ENCODE data around the gene TRIM40. TPM values are rescaled to one million over a fixed set of nuclear protein-coding genes. Genes with fewer than 3 reads are reported as not detected.

TRIM40 gene
- total RNA-seq, 1 donor from 2014 or later: not detected

GRCh38 chr6:30155520-30156261, 19.8 kb downstream of the TRIM40 start:
- H3K36me3 Mint-ChIP-seq (ENCODE audit: low read depth): no peaks in the 10 kb centered on the region
- no peak overlapping the region for H3K4me3 Mint-ChIP-seq (ENCODE audit: unreplicated experiment)
- H3K9me3 Mint-ChIP-seq (ENCODE audit: low read depth): no peaks in the 10 kb centered on the region
- H3K27me3 Mint-ChIP-seq (ENCODE audit: low read depth): peaks cover 3% of the 10 kb centered on the region
- DNase-seq (ENCODE audit: low spot score): no peak
- TF ChIP-seq, protein P1, sequence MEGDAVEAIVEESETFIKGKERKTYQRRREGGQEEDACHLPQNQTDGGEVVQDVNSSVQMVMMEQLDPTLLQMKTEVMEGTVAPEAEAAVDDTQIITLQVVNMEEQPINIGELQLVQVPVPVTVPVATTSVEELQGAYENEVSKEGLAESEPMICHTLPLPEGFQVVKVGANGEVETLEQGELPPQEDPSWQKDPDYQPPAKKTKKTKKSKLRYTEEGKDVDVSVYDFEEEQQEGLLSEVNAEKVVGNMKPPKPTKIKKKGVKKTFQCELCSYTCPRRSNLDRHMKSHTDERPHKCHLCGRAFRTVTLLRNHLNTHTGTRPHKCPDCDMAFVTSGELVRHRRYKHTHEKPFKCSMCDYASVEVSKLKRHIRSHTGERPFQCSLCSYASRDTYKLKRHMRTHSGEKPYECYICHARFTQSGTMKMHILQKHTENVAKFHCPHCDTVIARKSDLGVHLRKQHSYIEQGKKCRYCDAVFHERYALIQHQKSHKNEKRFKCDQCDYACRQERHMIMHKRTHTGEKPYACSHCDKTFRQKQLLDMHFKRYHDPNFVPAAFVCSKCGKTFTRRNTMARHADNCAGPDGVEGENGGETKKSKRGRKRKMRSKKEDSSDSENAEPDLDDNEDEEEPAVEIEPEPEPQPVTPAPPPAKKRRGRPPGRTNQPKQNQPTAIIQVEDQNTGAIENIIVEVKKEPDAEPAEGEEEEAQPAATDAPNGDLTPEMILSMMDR (IDR thresholded peaks at IDR 0.05): no peak
- peak overlapping the region; percentile 88 for H3K27ac Mint-ChIP-seq (ENCODE audit: unreplicated experiment)
- peaks cover 29% of the 10 kb centered on the region for H3K4me1 Mint-ChIP-seq (ENCODE audit: low read depth)

DNA sequence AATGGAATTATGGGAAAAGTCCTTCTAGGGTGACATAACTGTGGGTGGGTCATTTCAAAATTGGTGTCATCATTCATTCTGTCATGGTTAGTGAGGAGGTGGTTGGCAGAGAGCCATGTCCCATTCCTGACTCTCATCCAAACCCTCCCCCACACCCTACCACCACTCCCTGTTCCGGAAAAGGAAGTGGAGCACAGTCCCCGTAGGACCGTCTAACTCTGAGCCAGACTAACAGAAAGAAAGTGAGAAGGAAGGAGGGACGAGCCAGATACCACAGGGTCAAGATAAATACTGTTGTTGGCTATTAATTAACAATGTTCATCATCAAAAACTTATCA, 20.3 kb downstream of the TRIM40 start:
- Mint-ChIP-seq H3K9me3 (ENCODE audit: low read depth) (no peaks in the 10 kb centered on the region), H3K27ac (ENCODE audit: unreplicated experiment) (peak overlapping the region; percentile 84), H3K36me3 (ENCODE audit: low read depth) (no peaks in the 10 kb centered on the region), H3K4me3 (ENCODE audit: unreplicated experiment) (no peak overlapping the region), H3K4me1 (ENCODE audit: low read depth) (peaks cover 29% of the 10 kb centered on the region), H3K27me3 (ENCODE audit: low read depth) (peaks cover 3% of the 10 kb centered on the region)
- TF ChIP-seq, protein P1 (IDR thresholded peaks at IDR 0.05): no peak
- DNase-seq (ENCODE audit: low spot score): no peak

GRCh38 chr6:30156774-30157173, 20.8 kb downstream of the TRIM40 start:
- no peak for DNase-seq (ENCODE audit: low spot score)
- H3K4me1 Mint-ChIP-seq (ENCODE audit: low read depth): peaks cover 29% of the 10 kb centered on the region
- no peaks in the 10 kb centered on the region for H3K36me3 Mint-ChIP-seq (ENCODE audit: low read depth)
- TF ChIP-seq, protein P1 (IDR thresholded peaks at IDR 0.05): no peak
- H3K27ac Mint-ChIP-seq (ENCODE audit: unreplicated experiment): no peak overlapping the region
- peaks cover 3% of the 10 kb centered on the region for H3K27me3 Mint-ChIP-seq (ENCODE audit: low read depth)
- H3K9me3 Mint-ChIP-seq (ENCODE audit: low read depth): no peaks in the 10 kb centered on the region
- H3K4me3 Mint-ChIP-seq (ENCODE audit: unreplicated experiment): no peak overlapping the region

GRCh38 chr6:30157581-30157980, 21.6 kb downstream of the TRIM40 start:
- Mint-ChIP-seq H3K27ac (ENCODE audit: unreplicated experiment) (no peak overlapping the region), H3K27me3 (ENCODE audit: low read depth) (peaks cover 3% of the 10 kb centered on the region), H3K36me3 (ENCODE audit: low read depth) (no peaks in the 10 kb centered on the region), H3K4me3 (ENCODE audit: unreplicated experiment) (no peak overlapping the region), H3K4me1 (ENCODE audit: low read depth) (peaks cover 29% of the 10 kb centered on the region), H3K9me3 (ENCODE audit: low read depth) (no peaks in the 10 kb centered on the region)
- DNase-seq (ENCODE audit: low spot score): no peak
- TF ChIP-seq, protein P1 (IDR thresholded peaks at IDR 0.05): no peak

GRCh38 chr6:30157999-30158398, 22.1 kb downstream of the TRIM40 start:
- TF ChIP-seq, protein P1 (IDR thresholded peaks at IDR 0.05): no peak
- DNase-seq (ENCODE audit: low spot score): no peak
- H3K4me1 Mint-ChIP-seq (ENCODE audit: low read depth): peaks cover 29% of the 10 kb centered on the region
- no peak overlapping the region for H3K4me3 Mint-ChIP-seq (ENCODE audit: unreplicated experiment)
- H3K27me3 Mint-ChIP-seq (ENCODE audit: low read depth): peaks cover 3% of the 10 kb centered on the region
- H3K27ac Mint-ChIP-seq (ENCODE audit: unreplicated experiment): no peak overlapping the region
- H3K36me3 Mint-ChIP-seq (ENCODE audit: low read depth): no peaks in the 10 kb centered on the region
- no peaks in the 10 kb centered on the region for H3K9me3 Mint-ChIP-seq (ENCODE audit: low read depth)
